Caco-2 (cell line): ENCODE measurements around the gene TRIM56. TPM values are rescaled to one million over a fixed set of nuclear protein-coding genes. Genes with fewer than 3 reads are reported as not detected.

Experiments
- BruUV-seq: library from RNA; stranded (reverse); fragments of 400-500 nt; replicated peaks from 2 replicates; lab custom pipeline; 2021; lab: Mats Ljungman, UMichigan
- CTCF ChIA-PET: fragments of 300-600 bp; sonication (Branson Sonifier 250); formaldehyde crosslinking; loops from one replicate; lab custom pipeline; 2022; ENCODE audit warnings: antibody characterized with exemption; lab: Charles Lee
- POLR2A ChIA-PET: fragments of 300-600 bp; sonication (Branson Sonifier 250); formaldehyde crosslinking; loops from one replicate; lab custom pipeline; 2022; ENCODE audit warnings: antibody characterized with exemption; lab: Charles Lee
- DNase-seq, 2 experiments: peaks; one replicate each; pipeline versions ENCODE4 v3.0.0 to v3.0.0-alpha.2; 2020 to 2022
- H3K27me3 ChIP-seq: replicated peaks from 2 replicates; pipeline ENCODE4 v1.6.0; 2011; ENCODE audit warnings: low read length; ENCODE audit not compliant: control insufficient read depth, insufficient read depth
- H3K36me3 ChIP-seq: 2 replicates; pipeline ENCODE4 v1.5.1; 2011; ENCODE audit warnings: low read length; ENCODE audit not compliant: control insufficient read depth, insufficient read depth
- H3K4me1 ChIP-seq: fragments of 250-450 bp; sonication (Bioruptor Pico); 2 replicates; pipeline ENCODE4 v1.5.1; 2020; ENCODE audit warnings: mild to moderate bottlenecking
- H3K4me3 ChIP-seq: 2 replicates; pipeline ENCODE4 v1.5.1; 2011; ENCODE audit warnings: low read depth, mild to moderate bottlenecking, control low read depth, low read length
- H3K9me3 ChIP-seq: fragments of 250-450 bp; sonication (Bioruptor Pico); 2 replicates; pipeline ENCODE4 v1.5.1; 2020; ENCODE audit warnings: mild to moderate bottlenecking, moderate library complexity
- H3K27ac Mint-ChIP-seq: one replicate; pipeline ENCODE4 v1.8.0; 2022; ENCODE audit warnings: mixed read lengths; ENCODE audit not compliant: unreplicated experiment
- H3K27me3 Mint-ChIP-seq: one replicate; pipeline ENCODE4 v1.8.0; 2022; ENCODE audit warnings: mixed read lengths; ENCODE audit not compliant: insufficient read depth, unreplicated experiment
- H3K36me3 Mint-ChIP-seq: one replicate; pipeline ENCODE4 v1.8.0; 2022; ENCODE audit warnings: mild to moderate bottlenecking, mixed read lengths; ENCODE audit not compliant: insufficient read depth, unreplicated experiment
- H3K4me1 Mint-ChIP-seq: one replicate; pipeline ENCODE4 v1.8.0; 2022; ENCODE audit warnings: low read depth, mixed read lengths; ENCODE audit not compliant: unreplicated experiment
- H3K4me3 Mint-ChIP-seq: one replicate; pipeline ENCODE4 v1.8.0; 2022; ENCODE audit warnings: mild to moderate bottlenecking, moderate library complexity, mixed read lengths; ENCODE audit not compliant: unreplicated experiment
- H3K9me3 Mint-ChIP-seq: one replicate; pipeline ENCODE4 v1.8.0; 2022; ENCODE audit warnings: mixed read lengths; ENCODE audit not compliant: unreplicated experiment
- intact Hi-C: fragments of 100-400 bp; cut with micrococcal nuclease; formaldehyde crosslinking; loops from one replicate; pipeline ENCODE4 v1.10.0; 2022; ENCODE audit not compliant: unreplicated experiment
- total RNA-seq: library from RNA; stranded (reverse); gene quantifications from 2 replicates; pipeline ENCODE4 v1.2.3, GENCODE V29; 2022
- TF ChIP-seq, protein P1 (sequence below), 2 experiments: fragments of 200-600 bp in 1 of 2; IDR thresholded peaks; 1 replicate in 1 of 2; 2 replicates in 1 of 2; pipeline versions ENCODE4 v1.5.1 to v1.8.0; 2011 to 2022; ENCODE audit warnings: antibody characterized with exemption in 1 of 2, control low read depth in 1 of 2, inconsistent platforms in 1 of 2, low read depth in 1 of 2, low read length in 1 of 2, mild to moderate bottlenecking in 1 of 2, moderate library complexity in 1 of 2; ENCODE audit not compliant: insufficient read depth in 1 of 2, severe bottlenecking in 1 of 2, unreplicated experiment in 1 of 2

The TRIM56 gene
- total RNA-seq, 1 experiment from 2014 or later: 30.3 TPM

DNA sequence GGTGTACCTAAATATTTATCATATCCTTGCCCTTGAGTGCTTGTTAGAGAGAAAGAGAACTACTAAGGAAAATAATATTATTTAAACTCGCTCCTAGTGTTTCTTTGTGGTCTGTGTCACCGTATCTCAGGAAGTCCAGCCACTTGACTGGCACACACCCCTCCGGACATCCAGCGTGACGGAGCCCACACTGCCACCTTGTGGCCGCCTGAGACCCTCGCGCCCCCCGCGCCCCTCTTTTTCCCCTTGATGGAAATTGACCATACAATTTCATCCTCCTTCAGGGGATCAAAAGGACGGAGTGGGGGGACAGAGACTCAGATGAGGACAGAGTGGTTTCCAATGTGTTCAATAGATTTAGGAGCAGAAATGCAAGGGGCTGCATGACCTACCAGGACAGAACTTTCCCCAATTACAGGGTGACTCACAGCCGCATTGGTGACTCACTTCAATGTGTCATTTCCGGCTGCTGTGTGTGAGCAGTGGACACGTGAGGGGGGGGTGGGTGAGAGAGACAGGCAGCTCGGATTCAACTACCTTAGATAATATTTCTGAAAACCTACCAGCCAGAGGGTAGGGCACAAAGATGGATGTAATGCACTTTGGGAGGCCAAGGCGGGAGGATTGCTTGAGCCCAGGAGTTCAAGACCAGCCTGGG lies 53.1 kb downstream of the TRIM56 start:
- H3K27ac Mint-ChIP-seq: peak overlapping the region; percentile 88
- H3K36me3 ChIP-seq: no peaks in the 10 kb centered on the region
- TF ChIP-seq, protein P1, sequence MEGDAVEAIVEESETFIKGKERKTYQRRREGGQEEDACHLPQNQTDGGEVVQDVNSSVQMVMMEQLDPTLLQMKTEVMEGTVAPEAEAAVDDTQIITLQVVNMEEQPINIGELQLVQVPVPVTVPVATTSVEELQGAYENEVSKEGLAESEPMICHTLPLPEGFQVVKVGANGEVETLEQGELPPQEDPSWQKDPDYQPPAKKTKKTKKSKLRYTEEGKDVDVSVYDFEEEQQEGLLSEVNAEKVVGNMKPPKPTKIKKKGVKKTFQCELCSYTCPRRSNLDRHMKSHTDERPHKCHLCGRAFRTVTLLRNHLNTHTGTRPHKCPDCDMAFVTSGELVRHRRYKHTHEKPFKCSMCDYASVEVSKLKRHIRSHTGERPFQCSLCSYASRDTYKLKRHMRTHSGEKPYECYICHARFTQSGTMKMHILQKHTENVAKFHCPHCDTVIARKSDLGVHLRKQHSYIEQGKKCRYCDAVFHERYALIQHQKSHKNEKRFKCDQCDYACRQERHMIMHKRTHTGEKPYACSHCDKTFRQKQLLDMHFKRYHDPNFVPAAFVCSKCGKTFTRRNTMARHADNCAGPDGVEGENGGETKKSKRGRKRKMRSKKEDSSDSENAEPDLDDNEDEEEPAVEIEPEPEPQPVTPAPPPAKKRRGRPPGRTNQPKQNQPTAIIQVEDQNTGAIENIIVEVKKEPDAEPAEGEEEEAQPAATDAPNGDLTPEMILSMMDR (IDR thresholded peaks at IDR 0.05; ENCODE audit: insufficient read depth in 1 of 2, low read depth in 1 of 2, low read length in 1 of 2, severe bottlenecking in 1 of 2, unreplicated experiment in 1 of 2): peak; percentile 86 to 94
- BruUV-seq: TSS peak; percentile 86
- intact Hi-C loops: loop anchor here (1.0 to 2.0 kb wide), 2 partner anchors 44 to 53 kb away; partner anchors contain the start of gene TRIM56
- H3K4me1 ChIP-seq: peaks cover 9% of the 10 kb centered on the region; the same call in 1 of the 2 replicates
- DNase-seq: peak; percentile 85 to 95
- POLR2A ChIA-PET: interaction anchor here (1.0 kb wide), 1 partner anchor 16 kb away, joined by 3 read pairs; no protein-coding TSS in a partner anchor
- no peaks in the 10 kb centered on the region for H3K9me3 ChIP-seq
- peak overlapping the region; percentile 29 for H3K4me3 ChIP-seq
- H3K4me1 Mint-ChIP-seq: peaks cover 4% of the 10 kb centered on the region
- peaks cover 6% of the 10 kb centered on the region for H3K36me3 Mint-ChIP-seq
- no peaks in the 10 kb centered on the region for H3K9me3 Mint-ChIP-seq
- CTCF ChIA-PET: interaction anchor here (0.6 to 1.6 kb wide), 9 partner anchors 12 to 80 kb away, joined by 3 to 8 read pairs (median 4); partner anchors contain the start of gene ZNHIT1
- H3K27me3 Mint-ChIP-seq: peaks cover 3% of the 10 kb centered on the region
- H3K4me3 Mint-ChIP-seq: peak overlapping the region; percentile 76
- H3K27me3 ChIP-seq: no peaks in the 10 kb centered on the region

DNA sequence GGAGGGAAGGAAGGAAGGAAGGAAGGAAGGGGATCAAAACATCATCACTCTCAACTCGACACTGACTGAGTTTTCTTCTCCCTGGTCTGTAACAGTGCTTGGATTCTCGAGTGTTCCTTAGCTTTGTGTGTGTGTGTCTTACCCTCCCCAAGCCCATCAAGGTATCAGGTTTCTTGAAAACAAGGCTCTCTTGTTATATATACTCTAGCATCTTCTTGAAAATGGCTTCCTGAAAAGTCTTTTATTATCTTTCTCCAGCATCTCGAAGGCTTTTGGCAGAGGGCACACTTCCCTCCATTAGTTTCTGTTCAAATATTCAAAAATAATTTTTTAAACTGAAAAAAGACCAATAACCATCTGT lies 55.0 kb downstream of the TRIM56 start:
- Histone ChIP-seq H3K4me1 (peaks cover 15% of the 10 kb centered on the region), H3K27me3 (no peaks in the 10 kb centered on the region), H3K4me3 (no peak overlapping the region), H3K9me3 (no peaks in the 10 kb centered on the region), H3K36me3 (no peaks in the 10 kb centered on the region)
- H3K4me1 Mint-ChIP-seq: peaks cover 4% of the 10 kb centered on the region
- no peaks in the 10 kb centered on the region for H3K9me3 Mint-ChIP-seq
- no peak for DNase-seq
- H3K27ac Mint-ChIP-seq: no peak overlapping the region
- peaks cover 6% of the 10 kb centered on the region for H3K36me3 Mint-ChIP-seq
- BruUV-seq: no TSS peak
- ChIA-PET POLR2A (no interaction called here), CTCF (interaction anchor here (0.6 to 1.1 kb wide), 2 partner anchors 104 to 142 kb away, joined by 3 to 4 read pairs; no protein-coding TSS in a partner anchor)
- TF ChIP-seq, protein P1 (IDR thresholded peaks at IDR 0.05; ENCODE audit: insufficient read depth in 1 of 2, low read depth in 1 of 2, low read length in 1 of 2, severe bottlenecking in 1 of 2, unreplicated experiment in 1 of 2): no peak
- peaks cover 4% of the 10 kb centered on the region for H3K27me3 Mint-ChIP-seq
- H3K4me3 Mint-ChIP-seq: no peak overlapping the region
- intact Hi-C loops: no loop called here

DNA sequence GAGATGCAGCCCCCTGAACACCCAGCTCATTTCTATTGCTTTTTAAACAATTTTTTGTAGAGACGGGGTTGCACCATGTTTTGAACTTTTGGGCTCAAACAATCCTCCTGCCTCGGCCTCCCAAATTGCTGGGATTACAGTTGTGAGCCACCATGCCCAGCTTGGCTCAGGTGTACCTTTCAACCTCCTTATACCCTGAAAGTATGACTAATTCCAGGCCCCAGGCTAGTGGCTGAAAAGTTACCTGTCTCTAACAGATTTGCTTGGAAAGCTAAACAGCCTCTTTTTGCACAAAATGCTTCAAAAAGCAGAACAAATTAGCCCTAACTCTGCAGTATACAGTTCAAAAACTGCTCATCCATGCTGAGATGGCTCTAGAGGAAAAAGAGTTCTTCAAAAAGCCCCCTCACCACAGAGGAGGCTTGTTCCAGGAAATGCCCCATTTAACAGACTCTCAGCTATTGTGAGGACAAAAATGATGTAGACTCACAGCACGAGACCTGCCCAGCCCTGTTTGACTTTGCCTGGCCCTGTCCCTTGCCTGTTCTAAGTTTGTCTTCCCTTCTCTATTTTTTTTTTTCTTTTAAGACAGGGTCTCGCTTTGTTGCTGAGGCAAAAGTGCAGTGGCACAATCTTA lies 55.6 kb downstream of the TRIM56 start:
- no peak for DNase-seq

More for the DNA sequence above, 55.6 kb downstream of the TRIM56 start:
- Histone ChIP-seq H3K4me3 (no peak overlapping the region), H3K9me3 (no peaks in the 10 kb centered on the region), H3K36me3 (no peaks in the 10 kb centered on the region), H3K4me1 (peaks cover 15% of the 10 kb centered on the region), H3K27me3 (no peaks in the 10 kb centered on the region)
- H3K27me3 Mint-ChIP-seq: peaks cover 4% of the 10 kb centered on the region
- H3K4me3 Mint-ChIP-seq: no peak overlapping the region
- BruUV-seq: no TSS peak
- H3K9me3 Mint-ChIP-seq: no peaks in the 10 kb centered on the region
- CTCF ChIA-PET: interaction anchor here (0.6 to 1.1 kb wide), 2 partner anchors 103 to 142 kb away, joined by 3 to 4 read pairs; no protein-coding TSS in a partner anchor
- intact Hi-C loops: no loop called here
- H3K27ac Mint-ChIP-seq: no peak overlapping the region
- TF ChIP-seq, protein P1 (IDR thresholded peaks at IDR 0.05; ENCODE audit: insufficient read depth in 1 of 2, low read depth in 1 of 2, low read length in 1 of 2, severe bottlenecking in 1 of 2, unreplicated experiment in 1 of 2): no peak
- H3K4me1 Mint-ChIP-seq: peaks cover 4% of the 10 kb centered on the region
- POLR2A ChIA-PET: no interaction called here
- peaks cover 6% of the 10 kb centered on the region for H3K36me3 Mint-ChIP-seq
